NCI-H69 (cell line): ENCODE measurements around the gene TPD52L1.
"Not testable (repeated sequence)": the region's sequence is repeated elsewhere in the genome, so short reads cannot be mapped to it uniquely, and the experiment has no call there.

ENCODE experiments used
- DNase-seq: peaks from one replicate; lab custom pipeline; 2025; lab: John Stamatoyannopoulos, UW

TPD52L1 gene

GRCh38 chr6:125142618-125143017 is 11.0 kb upstream of the TPD52L1 start:
- DNase-seq = no peak

GRCh38 chr6:125144822-125145221 is 8.8 kb upstream of the TPD52L1 start:
- no peak for DNase-seq

- peak; percentile 90 for DNase-seq
Observed at GRCh38 chr6:125149256-125150144, 4.1 kb upstream of the TPD52L1 start.

- DNase-seq = no peak
Observed at GRCh38 chr6:125151700-125152099, 1.9 kb upstream of the TPD52L1 start.

- DNase-seq = peak; percentile 78
Observed at GRCh38 chr6:125154118-125154760, 666 bp downstream of the TPD52L1 start.

GRCh38 chr6:125154761-125155135 is 1.2 kb downstream of the TPD52L1 start:
- DNase-seq = peak; percentile 68

- no peak for DNase-seq
Observed at GRCh38 chr6:125155344-125155743, 1.8 kb downstream of the TPD52L1 start.

- peak; percentile 17 for DNase-seq
Observed at GRCh38 chr6:125156496-125156895, 2.9 kb downstream of the TPD52L1 start.

GRCh38 chr6:125157280-125157679 is 3.7 kb downstream of the TPD52L1 start:
- peak; percentile 23 for DNase-seq

GRCh38 chr6:125157725-125158124 is 4.2 kb downstream of the TPD52L1 start:
- DNase-seq = no peak

- DNase-seq = not testable (repeated sequence)
Observed at GRCh38 chr6:125163339-125163738, 9.8 kb downstream of the TPD52L1 start.

GRCh38 chr6:125163811-125164210 is 10.2 kb downstream of the TPD52L1 start:
- DNase-seq = no peak

GRCh38 chr6:125164696-125165095 is 11.1 kb downstream of the TPD52L1 start:
- no peak for DNase-seq

GRCh38 chr6:125165256-125165655 is 11.7 kb downstream of the TPD52L1 start:
- DNase-seq = no peak

- DNase-seq = no peak
Observed at GRCh38 chr6:125165776-125166175, 12.2 kb downstream of the TPD52L1 start.

GRCh38 chr6:125166711-125167110 is 13.1 kb downstream of the TPD52L1 start:
- DNase-seq = no peak

- no peak for DNase-seq
Observed at GRCh38 chr6:125167579-125167978, 14.0 kb downstream of the TPD52L1 start.

- DNase-seq = no peak
Observed at GRCh38 chr6:125169058-125169457, 15.5 kb downstream of the TPD52L1 start.

- no peak for DNase-seq
Observed at GRCh38 chr6:125169522-125169921, 15.9 kb downstream of the TPD52L1 start.

- DNase-seq = peak; percentile 31
Observed at GRCh38 chr6:125170376-125170775, 16.8 kb downstream of the TPD52L1 start.

GRCh38 chr6:125173341-125174095 is 19.9 kb downstream of the TPD52L1 start:
- DNase-seq = no peak

- no peak for DNase-seq
Observed at GRCh38 chr6:125174626-125175025, 21.1 kb downstream of the TPD52L1 start.
